Measurements from ENCODE around the gene MEG3. TPM values are rescaled to one million over a fixed set of nuclear protein-coding genes. Genes with fewer than 3 reads are reported as not detected.

MEG3 gene
- total and polyA plus RNA-seq, 9 of the 15 experiments (the other 6 are each of a cell fraction or from before 2014, with no cell fraction given), result 0.10 to 5.3 (median 1.0) TPM; not detected in 1

DNA sequence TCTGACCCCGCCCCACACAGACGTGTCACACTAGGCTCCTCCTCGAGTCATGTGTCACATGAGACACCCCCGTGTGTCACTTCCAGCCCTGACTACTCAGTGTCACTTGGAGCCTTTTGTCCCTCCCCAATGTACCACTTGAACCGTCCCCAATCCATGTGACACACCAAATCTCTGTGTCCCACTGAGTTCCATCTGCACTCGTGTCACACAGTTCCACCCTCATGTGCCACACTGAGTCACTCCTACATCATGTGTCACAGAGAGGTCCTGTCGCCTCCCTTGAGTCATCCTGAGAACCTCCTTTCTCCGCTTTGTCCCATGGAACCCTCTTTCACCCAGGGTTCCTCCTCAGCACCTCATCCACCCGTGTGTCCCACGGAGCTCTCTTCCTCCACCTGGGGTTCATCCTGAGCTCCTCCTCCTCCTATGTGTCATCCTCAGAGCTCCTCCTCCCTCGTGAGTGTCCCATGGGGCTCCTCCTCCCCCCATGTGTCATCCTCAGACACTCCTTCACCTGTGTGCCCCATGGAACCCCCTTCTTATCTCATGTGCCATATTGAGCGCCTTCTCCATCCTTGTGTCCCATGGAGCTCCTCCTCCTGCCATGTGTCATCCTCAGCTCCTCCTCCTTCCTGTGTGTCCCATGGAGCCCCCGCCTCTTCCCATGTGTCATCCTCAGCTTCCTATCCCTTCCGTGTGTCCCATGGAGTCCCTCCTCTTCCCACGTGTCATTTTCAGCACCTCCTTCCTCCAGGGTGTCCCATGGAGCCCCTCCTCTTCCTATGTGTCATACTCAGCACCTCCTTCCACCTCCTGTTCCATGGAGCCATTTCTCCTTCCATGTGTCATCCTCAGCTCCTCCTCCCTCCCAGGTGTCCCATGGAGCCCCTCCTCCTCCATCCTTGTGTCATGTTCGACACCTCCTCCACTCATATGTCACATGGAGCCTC, 45.6 kb downstream of the MEG3 start (continued):
- TF ChIP-seq, protein P1, sequence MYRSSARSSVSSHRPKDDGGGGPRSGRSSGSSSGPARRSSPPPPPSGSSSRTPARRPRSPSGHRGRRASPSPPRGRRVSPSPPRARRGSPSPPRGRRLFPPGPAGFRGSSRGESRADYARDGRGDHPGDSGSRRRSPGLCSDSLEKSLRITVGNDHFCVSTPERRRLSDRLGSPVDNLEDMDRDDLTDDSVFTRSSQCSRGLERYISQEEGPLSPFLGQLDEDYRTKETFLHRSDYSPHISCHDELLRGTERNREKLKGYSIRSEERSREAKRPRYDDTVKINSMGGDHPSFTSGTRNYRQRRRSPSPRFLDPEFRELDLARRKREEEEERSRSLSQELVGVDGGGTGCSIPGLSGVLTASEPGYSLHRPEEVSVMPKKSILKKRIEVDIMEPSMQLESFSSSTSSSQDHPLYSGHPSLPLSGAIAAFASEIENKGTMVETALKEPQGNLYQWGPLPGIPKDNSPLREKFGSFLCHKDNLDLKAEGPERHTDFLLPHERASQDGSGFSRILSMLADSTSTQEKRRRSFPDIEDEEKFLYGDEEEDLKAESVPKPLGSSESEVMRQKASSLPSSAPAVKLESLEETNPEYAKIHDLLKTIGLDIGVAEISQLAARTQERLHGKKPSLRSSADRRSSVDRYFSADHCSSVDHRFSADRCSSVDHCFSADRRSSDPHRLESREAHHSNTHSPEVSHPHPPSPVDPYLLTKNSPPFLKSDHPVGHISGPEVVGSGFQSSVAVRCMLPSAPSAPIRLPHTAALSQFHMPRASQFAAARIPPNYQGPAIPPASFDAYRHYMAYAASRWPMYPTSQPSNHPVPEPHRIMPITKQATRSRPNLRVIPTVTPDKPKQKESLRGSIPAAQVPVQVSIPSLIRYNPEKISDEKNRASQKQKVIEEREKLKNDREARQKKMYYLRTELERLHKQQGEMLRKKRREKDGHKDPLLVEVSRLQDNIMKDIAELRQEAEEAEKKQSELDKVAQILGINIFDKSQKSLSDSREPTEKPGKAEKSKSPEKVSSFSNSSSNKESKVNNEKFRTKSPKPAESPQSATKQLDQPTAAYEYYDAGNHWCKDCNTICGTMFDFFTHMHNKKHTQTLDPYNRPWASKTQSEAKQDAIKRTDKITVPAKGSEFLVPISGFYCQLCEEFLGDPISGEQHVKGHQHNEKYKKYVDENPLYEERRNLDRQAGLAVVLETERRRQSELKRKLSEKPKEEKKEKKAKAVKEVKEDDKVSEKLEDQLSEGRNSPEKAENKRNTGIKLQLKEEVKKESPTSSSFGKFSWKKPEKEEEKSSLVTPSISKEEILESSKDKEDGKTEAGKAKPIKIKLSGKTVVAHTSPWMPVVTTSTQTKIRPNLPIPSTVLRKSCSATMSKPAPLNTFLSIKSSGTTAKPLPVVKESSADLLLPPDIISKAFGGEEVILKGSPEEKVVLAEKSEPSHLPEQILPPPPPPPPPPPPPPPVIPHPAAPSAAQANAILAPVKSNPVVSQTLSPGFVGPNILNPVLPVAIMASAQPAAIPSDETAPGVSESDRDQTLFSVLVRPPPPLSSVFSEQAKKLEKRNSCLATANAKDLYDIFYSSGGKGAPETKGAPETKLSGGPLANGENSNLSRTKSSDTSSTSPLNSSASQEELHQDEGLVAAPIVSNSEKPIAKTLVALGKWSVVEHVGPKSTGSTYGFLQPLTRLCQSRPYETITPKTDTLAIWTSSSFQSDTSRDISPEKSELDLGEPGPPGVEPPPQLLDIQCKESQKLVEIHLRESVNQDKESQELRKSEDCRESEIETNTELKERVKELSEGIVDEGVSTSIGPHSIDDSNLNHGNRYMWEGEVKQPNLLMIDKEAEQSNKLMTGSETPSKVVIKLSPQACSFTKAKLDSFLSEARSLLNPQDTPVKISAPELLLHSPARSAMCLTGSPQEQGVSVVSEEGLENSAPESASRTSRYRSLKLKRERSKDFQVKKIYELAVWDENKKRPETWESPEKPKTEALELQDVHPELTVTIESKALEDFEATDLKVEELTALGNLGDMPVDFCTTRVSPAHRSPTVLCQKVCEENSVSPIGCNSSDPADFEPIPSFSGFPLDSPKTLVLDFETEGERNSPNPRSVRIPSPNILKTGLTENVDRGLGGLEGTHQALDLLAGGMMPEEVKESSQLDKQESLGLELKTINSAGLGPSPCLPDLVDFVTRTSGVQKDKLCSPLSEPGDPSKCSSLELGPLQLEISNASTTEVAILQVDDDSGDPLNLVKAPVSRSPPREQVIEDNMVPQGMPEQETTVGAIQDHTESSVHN (IDR thresholded peaks at IDR 0.05; ENCODE audit: borderline replicate concordance in 1 of 2, low read depth in 1 of 2), result 0 out of 4 replicates have a peak, but pooled peaks of 1 of the 2 experiments have one; percentile 30
- peak; percentile 53; the same call in 1 of the 2 replicates for TF ChIP-seq SMARCE1 (IDR thresholded peaks at IDR 0.05)
- TF ChIP-seq MCM7 (IDR thresholded peaks at IDR 0.05), result no peak
- TF ChIP-seq ZBED1 (IDR thresholded peaks at IDR 0.05), result no peak
- TF ChIP-seq ZNF41 (CRISPR knock-in tag; conservative IDR thresholded peaks at IDR 0.05), result no peak
- peak; percentile 81 for TF ChIP-seq CBFA2T2 (conservative IDR thresholded peaks at IDR 0.05)
- TF ChIP-seq, protein P2, sequence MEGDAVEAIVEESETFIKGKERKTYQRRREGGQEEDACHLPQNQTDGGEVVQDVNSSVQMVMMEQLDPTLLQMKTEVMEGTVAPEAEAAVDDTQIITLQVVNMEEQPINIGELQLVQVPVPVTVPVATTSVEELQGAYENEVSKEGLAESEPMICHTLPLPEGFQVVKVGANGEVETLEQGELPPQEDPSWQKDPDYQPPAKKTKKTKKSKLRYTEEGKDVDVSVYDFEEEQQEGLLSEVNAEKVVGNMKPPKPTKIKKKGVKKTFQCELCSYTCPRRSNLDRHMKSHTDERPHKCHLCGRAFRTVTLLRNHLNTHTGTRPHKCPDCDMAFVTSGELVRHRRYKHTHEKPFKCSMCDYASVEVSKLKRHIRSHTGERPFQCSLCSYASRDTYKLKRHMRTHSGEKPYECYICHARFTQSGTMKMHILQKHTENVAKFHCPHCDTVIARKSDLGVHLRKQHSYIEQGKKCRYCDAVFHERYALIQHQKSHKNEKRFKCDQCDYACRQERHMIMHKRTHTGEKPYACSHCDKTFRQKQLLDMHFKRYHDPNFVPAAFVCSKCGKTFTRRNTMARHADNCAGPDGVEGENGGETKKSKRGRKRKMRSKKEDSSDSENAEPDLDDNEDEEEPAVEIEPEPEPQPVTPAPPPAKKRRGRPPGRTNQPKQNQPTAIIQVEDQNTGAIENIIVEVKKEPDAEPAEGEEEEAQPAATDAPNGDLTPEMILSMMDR (IDR thresholded peaks at IDR 0.05 in 2 of 3, conservative IDR thresholded peaks at IDR 0.05 in 1 of 3; ENCODE audit: insufficient read depth in 2 of 3, low read depth in 1 of 3, low read length in 3 of 3), result no peak
- no peak for TF ChIP-seq GTF2A2 (tag; IDR thresholded peaks at IDR 0.05)
- TF ChIP-seq, protein P3, sequence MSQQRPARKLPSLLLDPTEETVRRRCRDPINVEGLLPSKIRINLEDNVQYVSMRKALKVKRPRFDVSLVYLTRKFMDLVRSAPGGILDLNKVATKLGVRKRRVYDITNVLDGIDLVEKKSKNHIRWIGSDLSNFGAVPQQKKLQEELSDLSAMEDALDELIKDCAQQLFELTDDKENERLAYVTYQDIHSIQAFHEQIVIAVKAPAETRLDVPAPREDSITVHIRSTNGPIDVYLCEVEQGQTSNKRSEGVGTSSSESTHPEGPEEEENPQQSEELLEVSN (IDR thresholded peaks at IDR 0.05; ENCODE audit: borderline replicate concordance in 1 of 2, extremely low read depth in 1 of 2, insufficient read depth in 1 of 2, insufficient read length in 1 of 2, low read depth in 1 of 2, low read length in 1 of 2, poor library complexity in 1 of 2, severe bottlenecking in 1 of 2), result peak; percentile 33 to 52
- no peak for TF ChIP-seq CBX5 (IDR thresholded peaks at IDR 0.05; ENCODE audit: borderline replicate concordance, low read depth)
- TF ChIP-seq, protein P4, sequence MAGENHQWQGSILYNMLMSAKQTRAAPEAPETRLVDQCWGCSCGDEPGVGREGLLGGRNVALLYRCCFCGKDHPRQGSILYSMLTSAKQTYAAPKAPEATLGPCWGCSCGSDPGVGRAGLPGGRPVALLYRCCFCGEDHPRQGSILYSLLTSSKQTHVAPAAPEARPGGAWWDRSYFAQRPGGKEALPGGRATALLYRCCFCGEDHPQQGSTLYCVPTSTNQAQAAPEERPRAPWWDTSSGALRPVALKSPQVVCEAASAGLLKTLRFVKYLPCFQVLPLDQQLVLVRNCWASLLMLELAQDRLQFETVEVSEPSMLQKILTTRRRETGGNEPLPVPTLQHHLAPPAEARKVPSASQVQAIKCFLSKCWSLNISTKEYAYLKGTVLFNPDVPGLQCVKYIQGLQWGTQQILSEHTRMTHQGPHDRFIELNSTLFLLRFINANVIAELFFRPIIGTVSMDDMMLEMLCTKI (IDR thresholded peaks at IDR 0.05; ENCODE audit: partially characterized antibody), result no peak

All from K562 (cell line).